GM18507 (cell line): ENCODE measurements around the gene TMEM178B.

Source experiments
- DNase-seq: peaks from one replicate; pipeline ENCODE4 v3.0.0; 2011; ENCODE audit warnings: low read depth; ENCODE audit not compliant: insufficient read length; ENCODE audit errors: extremely low spot score
- FAIRE-seq: peaks from 2 replicates; lab custom pipeline; 2011; peaks lifted over from hg19 to GRCh38; lab: Jason Lieb, UNC

The TMEM178B gene

GRCh38 chr7:141461924-141462323 is 388.1 kb downstream of the TMEM178B start:
- no peak for DNase-seq
- no peak for FAIRE-seq

- DNase-seq (no peak), FAIRE-seq (no peak)
Measured at GRCh38 chr7:141462958-141463357, 389.1 kb downstream of the TMEM178B start.

DNA sequence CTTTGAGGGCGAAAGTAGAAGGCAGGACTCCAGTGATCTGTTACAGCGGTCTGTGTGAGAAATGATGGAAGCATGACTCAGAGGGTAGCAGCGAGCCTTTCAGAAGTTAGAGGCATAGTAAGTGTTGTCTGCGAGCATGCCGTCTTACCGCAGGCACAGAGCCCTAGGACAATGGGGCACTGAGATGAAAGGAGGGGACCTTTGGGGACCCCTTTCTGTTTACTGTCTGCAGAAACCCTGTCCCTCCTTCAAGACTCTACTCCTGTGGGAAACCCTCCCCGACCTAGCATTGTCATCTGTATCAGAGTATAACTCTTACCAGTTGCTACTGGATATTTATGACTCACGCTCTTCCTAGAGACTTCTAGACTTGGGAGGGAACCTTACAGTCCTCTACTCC is 390.1 kb downstream of the TMEM178B start:
- FAIRE-seq (no peak), DNase-seq (no peak)

DNA sequence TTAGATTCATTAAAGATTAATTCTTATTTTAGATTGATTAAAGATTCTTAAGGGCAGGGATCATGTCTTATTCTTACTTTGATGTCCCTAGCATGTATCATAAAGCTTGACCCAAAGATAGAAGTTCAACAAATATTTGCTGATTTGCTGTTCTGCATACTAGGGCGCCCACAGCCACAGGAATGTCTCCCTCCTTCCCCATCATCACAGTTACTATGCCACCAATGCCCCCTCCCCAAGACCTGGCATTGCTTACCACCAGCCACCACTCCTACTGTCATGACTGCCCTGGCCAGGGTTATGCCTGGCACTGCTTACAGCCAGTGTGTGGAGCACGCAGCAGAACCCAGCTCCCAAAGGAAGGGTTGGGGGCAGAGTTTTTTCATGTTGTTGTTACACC is 390.7 kb downstream of the TMEM178B start:
- DNase-seq = no peak
- no peak for FAIRE-seq

DNA sequence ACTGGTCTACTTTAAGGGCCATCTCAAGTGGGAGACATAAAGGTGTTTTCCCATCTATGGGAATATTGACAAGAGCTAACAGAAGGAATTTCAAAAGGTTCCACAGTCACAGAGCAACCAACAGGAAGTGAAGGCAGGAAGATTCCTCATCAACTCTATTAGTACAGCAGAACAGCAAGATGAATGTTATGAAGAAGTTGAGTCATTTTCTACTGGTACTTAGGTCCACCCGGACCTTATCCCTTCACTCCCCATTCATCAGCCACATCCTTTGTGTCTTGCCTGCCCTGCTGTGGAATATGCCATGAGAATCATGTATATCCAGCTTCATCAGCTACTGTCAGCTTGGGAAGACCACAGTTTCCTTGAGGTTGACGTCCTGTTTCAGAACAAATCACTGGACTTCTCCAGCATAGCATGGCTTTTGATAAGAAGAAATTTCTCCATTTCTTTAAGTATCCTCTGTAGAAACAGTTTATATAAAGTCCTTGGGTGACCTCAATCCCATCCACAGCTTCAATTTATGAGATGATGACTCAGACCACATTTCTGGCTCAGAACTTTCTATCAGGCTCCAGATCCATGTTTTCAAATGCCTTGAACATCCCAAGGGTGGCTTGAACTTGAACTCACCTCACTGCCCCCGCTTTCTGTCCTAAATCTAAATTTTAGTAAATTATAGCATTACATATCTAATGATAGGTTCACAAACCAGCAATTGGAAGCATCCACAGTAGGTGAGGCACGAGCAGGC is 392.5 kb downstream of the TMEM178B start:
- FAIRE-seq (no peak), DNase-seq (no peak)

GRCh38 chr7:141468341-141468740 is 394.5 kb downstream of the TMEM178B start:
- FAIRE-seq (no peak), DNase-seq (no peak)

- FAIRE-seq = no peak
- no peak for DNase-seq
Measured at GRCh38 chr7:141475679-141476078, 401.8 kb downstream of the TMEM178B start.

DNA sequence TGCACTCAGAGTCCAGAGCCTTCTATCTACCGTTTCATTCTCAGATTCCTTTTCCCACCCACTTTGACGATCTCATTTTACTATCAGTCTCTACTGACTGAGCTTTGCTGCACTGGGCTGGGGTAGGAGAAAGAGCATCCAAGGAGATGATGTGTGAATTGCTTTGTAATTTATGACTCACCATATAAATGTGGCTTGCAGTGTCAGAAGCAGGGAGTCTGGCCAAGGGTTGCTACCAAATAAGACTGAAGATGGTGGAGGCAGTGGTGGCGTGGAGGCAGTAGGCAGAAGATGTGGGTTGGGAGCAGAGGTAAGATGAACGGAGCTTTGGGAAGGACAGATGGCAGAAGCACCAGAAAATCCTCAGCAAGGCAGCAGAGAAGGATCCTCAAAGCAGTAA is 404.0 kb downstream of the TMEM178B start:
- no peak for FAIRE-seq
- DNase-seq = no peak

DNA sequence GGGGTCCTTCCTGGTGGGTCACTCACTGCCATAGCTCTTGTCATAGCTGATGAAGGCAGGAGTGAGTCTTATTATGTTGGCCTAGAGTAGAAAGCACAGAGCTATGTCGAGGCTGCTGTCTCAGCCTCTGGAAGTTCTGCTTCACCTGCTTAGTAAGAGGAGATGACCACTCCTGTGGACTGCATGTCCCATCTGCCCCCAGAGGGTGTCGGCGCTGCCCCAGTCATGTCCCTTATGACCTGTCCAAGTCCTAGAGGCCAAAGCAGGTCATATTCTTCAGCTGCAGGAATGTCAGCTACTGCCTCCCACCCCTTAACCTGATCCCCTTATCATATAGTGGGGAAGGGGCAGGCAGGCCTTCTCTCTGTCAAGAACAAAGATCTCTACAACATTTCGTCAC is 405.0 kb downstream of the TMEM178B start:
- DNase-seq (no peak), FAIRE-seq (no peak)

GRCh38 chr7:141480953-141481352 is 407.1 kb downstream of the TMEM178B start:
- DNase-seq = no peak
- FAIRE-seq = no peak

DNA sequence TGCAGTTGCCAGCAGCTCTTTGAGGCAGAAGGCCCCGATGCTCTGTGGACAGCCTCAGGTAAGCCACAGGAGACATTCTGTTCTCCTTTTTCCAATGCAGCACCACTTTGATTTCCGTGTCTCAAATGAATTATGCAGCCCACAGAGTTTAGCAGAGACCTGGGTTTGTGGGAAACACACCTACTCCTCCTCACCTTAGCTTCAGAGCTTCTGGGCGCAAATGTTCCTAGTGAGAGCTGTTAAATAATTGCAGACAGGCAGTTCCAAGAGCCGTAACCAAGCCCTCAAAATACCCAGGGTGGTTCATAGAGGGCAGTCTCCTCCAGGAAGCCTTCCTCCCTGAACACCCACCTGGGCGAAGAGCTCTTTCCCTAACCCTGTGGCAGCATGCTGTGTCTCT is 408.1 kb downstream of the TMEM178B start:
- FAIRE-seq (no peak), DNase-seq (no peak)

DNA sequence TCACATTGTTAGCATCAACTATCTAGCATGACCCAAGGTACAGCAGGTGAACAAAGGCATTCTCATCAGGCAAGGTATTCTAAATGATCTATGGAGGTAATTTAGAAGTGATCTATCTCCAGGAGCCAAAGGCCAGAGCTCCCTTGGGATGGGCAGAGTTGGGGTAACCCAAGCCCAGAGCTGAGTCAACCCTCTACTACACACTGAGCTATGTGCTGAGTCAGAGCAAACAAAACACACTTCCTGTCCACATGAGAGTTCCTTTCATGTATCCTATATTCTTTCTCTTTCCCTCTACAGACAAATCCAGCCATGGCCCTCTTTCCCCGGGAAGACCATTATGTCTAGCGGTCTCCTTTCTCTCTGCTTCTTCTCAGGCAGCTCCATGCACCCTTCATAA is 409.2 kb downstream of the TMEM178B start:
- no peak for FAIRE-seq
- no peak for DNase-seq

- no peak for DNase-seq
- no peak for FAIRE-seq
Measured at GRCh38 chr7:141484907-141485306, 411.0 kb downstream of the TMEM178B start.

DNA sequence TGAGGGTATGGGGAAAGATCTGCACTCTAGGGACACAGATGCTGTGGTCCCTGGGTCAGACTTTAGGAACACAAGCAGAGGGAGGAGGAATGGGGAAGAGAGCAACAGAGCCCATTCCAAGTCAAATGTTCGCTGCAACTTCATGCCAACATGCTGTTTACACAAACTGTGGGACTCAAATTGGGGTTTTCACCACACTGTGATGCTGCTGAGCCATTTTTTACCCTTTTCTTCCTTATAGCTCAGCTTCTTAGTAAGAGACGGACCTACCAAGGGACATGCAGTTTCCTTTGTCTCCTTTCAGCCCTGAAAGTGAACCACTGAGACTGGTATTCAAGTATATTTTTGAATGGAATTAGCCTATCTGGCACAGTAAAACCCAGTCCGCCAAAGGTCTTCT is 413.1 kb downstream of the TMEM178B start:
- DNase-seq = no peak
- no peak for FAIRE-seq

GRCh38 chr7:141490474-141490873 is 416.6 kb downstream of the TMEM178B start:
- FAIRE-seq (no peak), DNase-seq (no peak)

- DNase-seq (no peak), FAIRE-seq (no peak)
Measured at GRCh38 chr7:141495057-141495456, 421.2 kb downstream of the TMEM178B start.

GRCh38 chr7:141497391-141497790 is 423.5 kb downstream of the TMEM178B start:
- no peak for DNase-seq
- FAIRE-seq = no peak

DNA sequence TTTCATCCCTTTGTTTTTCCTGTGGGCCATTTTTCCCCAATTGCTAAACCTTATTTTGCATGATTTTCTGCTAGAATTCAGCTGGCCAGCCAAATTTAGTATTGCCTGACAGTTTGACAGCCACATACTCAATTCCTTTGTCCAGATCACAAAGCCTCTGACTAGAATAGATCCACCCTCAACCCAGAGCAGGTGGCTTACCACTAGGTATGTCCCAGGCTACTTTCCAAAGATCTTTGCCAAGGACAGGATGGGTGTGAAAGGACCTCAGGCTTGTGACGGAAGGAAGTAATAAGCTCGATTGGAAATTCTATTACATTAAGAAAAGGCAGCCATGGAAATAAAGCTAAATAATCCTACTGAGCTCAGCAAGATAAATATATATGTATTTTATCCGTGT is 426.7 kb downstream of the TMEM178B start:
- DNase-seq = no peak
- FAIRE-seq = no peak

DNA sequence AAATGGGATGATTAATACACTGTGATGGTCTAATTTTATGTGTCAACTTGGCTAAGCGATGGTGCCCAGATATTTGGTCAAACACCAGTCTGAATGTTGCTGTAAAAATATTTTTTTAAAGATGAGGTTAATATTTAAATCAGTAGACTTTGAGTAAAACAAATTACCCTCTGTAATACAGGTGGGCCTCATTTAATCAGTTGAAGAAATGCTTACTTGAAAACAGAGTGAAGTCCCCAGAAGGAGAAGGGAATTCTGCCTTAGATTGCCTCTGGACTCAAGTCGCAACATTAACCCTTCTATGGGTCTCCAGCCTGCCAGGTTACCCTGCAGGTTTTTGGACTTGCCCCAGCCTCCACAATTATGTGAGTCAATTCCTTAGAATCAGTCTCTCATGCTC is 427.6 kb downstream of the TMEM178B start:
- DNase-seq (no peak), FAIRE-seq (no peak)

DNA sequence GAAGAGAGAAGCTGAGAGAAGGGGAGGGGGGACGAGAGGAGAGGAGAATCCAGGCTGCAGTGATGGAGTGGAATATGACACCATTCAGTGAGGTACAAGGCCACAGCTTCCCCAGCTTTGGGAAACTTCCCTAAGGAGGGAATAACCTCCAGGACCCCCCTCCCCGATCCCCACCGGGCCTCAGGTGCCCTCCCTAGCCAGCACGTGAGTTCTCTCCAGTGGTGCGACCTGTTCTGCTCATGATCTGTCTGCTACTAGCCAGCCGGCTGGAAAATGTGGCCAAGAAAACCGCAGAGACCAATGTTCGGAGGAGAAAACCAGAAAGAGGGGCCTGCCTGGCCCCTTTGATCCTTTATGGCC is 437.4 kb downstream of the TMEM178B start:
- FAIRE-seq = no peak
- no peak for DNase-seq

GRCh38 chr7:141511676-141512396 is 438.0 kb downstream of the TMEM178B start:
- DNase-seq (no peak), FAIRE-seq (no peak)
